Measurements from ENCODE around the gene GRM7. TPM values are rescaled to one million over a fixed set of nuclear protein-coding genes. Genes with fewer than 3 reads are reported as not detected.

Gene GRM7
- total RNA-seq, 2 experiments from 2014 or later = not detected

DNA sequence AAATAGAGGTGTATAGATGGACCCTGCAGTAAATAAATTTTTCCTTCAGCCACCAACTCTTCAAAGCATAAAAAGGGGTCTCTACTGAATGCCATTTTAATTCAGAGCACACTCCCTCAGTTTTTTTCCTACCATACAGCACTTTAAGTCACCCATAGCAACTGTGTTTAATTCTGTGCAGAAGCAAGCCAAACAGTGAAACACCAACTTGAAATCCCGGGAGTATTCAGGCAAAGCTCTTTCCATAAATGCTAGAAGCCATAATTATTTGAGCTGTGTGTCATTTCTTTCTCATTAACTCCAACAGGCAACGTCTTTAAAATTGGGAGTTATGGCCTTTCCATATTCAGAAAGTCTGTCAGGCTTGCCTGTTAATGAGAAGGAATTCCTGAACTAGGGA is 562.1 kb downstream of the GRM7 start:
- no peak overlapping the region for H3K27ac ChIP-seq (ENCODE audit: low read depth in 1 of 2, low read length in 2 of 2)
- ChIA-PET CTCF (no interaction called here), POLR2A (no interaction called here)
- TF ChIP-seq, protein P1, sequence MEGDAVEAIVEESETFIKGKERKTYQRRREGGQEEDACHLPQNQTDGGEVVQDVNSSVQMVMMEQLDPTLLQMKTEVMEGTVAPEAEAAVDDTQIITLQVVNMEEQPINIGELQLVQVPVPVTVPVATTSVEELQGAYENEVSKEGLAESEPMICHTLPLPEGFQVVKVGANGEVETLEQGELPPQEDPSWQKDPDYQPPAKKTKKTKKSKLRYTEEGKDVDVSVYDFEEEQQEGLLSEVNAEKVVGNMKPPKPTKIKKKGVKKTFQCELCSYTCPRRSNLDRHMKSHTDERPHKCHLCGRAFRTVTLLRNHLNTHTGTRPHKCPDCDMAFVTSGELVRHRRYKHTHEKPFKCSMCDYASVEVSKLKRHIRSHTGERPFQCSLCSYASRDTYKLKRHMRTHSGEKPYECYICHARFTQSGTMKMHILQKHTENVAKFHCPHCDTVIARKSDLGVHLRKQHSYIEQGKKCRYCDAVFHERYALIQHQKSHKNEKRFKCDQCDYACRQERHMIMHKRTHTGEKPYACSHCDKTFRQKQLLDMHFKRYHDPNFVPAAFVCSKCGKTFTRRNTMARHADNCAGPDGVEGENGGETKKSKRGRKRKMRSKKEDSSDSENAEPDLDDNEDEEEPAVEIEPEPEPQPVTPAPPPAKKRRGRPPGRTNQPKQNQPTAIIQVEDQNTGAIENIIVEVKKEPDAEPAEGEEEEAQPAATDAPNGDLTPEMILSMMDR (IDR thresholded peaks at IDR 0.05) = no peak
- H3K27me3 Mint-ChIP-seq = no peaks in the 10 kb centered on the region
- H3K4me1 ChIP-seq (ENCODE audit: insufficient read depth, low read length) = no peaks in the 10 kb centered on the region
- H3K9me3 ChIP-seq (ENCODE audit: control insufficient read depth in 1 of 2, insufficient read depth in 1 of 2, low read length in 2 of 2) = no peaks in the 10 kb centered on the region
- no peaks in the 10 kb centered on the region for H3K4me1 Mint-ChIP-seq (ENCODE audit: low read depth)
- H3K27ac Mint-ChIP-seq = no peak overlapping the region
- H3K4me3 Mint-ChIP-seq = no peak overlapping the region
- ATAC-seq (ENCODE audit: poor library complexity) (no peak), DNase-seq (no peak)
- H3K36me3 Mint-ChIP-seq (ENCODE audit: low read depth) = no peaks in the 10 kb centered on the region
- H3K4me3 ChIP-seq (ENCODE audit: low read length) = no peak overlapping the region
- H3K27me3 ChIP-seq (ENCODE audit: control insufficient read depth in 1 of 2, insufficient read depth in 2 of 2, low read length in 2 of 2) = no peaks in the 10 kb centered on the region
- H3K36me3 ChIP-seq (ENCODE audit: insufficient read depth, low read length) = no peaks in the 10 kb centered on the region
- intact Hi-C loops (cut with DNase I, micrococcal nuclease) = no loop called here
- no peaks in the 10 kb centered on the region for H3K9me3 Mint-ChIP-seq

DNA sequence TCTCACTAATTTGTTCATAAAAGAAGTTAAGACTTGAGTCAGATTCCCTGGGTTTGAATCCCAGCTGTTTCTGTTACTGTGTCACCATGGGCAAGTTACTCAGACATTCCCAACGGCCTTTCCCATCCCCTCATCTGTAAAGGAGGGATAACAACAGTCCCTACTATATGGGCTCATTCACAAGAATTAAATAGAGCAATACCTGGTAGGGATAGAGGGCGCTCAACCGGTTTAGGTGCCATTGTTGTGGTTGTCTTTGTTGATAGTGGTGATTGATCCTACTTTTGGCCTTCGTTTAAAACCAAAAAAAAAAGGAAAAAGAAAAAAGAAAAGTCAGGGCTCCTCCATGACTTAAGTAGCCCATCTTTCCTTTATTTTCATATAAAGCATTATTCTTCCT is 563.1 kb downstream of the GRM7 start:
- H3K4me3 ChIP-seq (ENCODE audit: low read length) = no peak overlapping the region
- TF ChIP-seq, protein P1 (IDR thresholded peaks at IDR 0.05) = no peak
- intact Hi-C loops (cut with DNase I, micrococcal nuclease) = no loop called here

DNA sequence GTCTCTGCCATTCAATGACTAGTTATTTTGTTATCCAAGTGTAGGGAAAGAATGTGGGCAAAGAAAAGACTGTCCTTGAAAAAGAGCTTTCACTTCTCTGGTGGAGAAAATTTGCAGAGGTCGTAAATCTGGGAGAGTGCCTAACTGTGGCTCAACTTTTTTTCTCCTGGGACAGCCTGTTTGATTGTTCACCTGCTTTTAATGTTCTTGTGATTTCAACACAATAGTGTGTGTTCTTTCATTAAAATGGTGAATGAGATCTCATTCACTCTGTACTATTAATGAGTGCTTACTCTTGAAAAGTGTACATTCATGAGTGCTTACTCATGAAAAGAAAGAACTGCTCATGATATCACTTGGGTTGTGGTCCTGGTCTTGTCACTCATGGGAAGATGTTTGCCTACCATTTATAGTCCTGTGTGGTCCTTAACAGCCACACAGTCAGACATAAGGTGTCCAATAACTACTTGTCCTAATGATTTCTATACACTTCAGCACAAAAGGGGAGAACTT is 567.3 kb downstream of the GRM7 start:
- Histone ChIP-seq H3K36me3 (ENCODE audit: insufficient read depth, low read length) (no peaks in the 10 kb centered on the region), H3K9me3 (ENCODE audit: control insufficient read depth in 1 of 2, insufficient read depth in 1 of 2, low read length in 2 of 2) (peaks cover 0 to 6% of the 10 kb centered on the region in 2 experiments), H3K4me3 (ENCODE audit: low read length) (no peak overlapping the region), H3K27ac (ENCODE audit: low read depth in 1 of 2, low read length in 2 of 2) (no peak overlapping the region), H3K27me3 (ENCODE audit: control insufficient read depth in 1 of 2, insufficient read depth in 2 of 2, low read length in 2 of 2) (no peaks in the 10 kb centered on the region), H3K4me1 (ENCODE audit: insufficient read depth, low read length) (no peaks in the 10 kb centered on the region)
- intact Hi-C loops (cut with DNase I, micrococcal nuclease) = no loop called here
- no peak for DNase-seq
- Mint-ChIP-seq H3K9me3 (peaks cover 4% of the 10 kb centered on the region), H3K36me3 (ENCODE audit: low read depth) (no peaks in the 10 kb centered on the region), H3K27me3 (no peaks in the 10 kb centered on the region), H3K27ac (no peak overlapping the region), H3K4me3 (no peak overlapping the region), H3K4me1 (ENCODE audit: low read depth) (no peaks in the 10 kb centered on the region)
- TF ChIP-seq, protein P1 (IDR thresholded peaks at IDR 0.05) = no peak
- no peak for ATAC-seq (ENCODE audit: poor library complexity)
- ChIA-PET CTCF (no interaction called here), POLR2A (no interaction called here)

More for the DNA sequence above, 563.1 kb downstream of the GRM7 start:
- Histone ChIP-seq H3K36me3 (ENCODE audit: insufficient read depth, low read length) (no peaks in the 10 kb centered on the region), H3K9me3 (ENCODE audit: control insufficient read depth in 1 of 2, insufficient read depth in 1 of 2, low read length in 2 of 2) (no peaks in the 10 kb centered on the region), H3K27ac (ENCODE audit: low read depth in 1 of 2, low read length in 2 of 2) (no peak overlapping the region), H3K4me1 (ENCODE audit: insufficient read depth, low read length) (no peaks in the 10 kb centered on the region), H3K27me3 (ENCODE audit: control insufficient read depth in 1 of 2, insufficient read depth in 2 of 2, low read length in 2 of 2) (no peaks in the 10 kb centered on the region)
- Mint-ChIP-seq H3K4me1 (ENCODE audit: low read depth) (no peaks in the 10 kb centered on the region), H3K9me3 (no peaks in the 10 kb centered on the region), H3K36me3 (ENCODE audit: low read depth) (no peaks in the 10 kb centered on the region), H3K27ac (no peak overlapping the region), H3K27me3 (no peaks in the 10 kb centered on the region), H3K4me3 (no peak overlapping the region)
- no peak for DNase-seq
- no peak for ATAC-seq (ENCODE audit: poor library complexity)
- ChIA-PET CTCF (no interaction called here), POLR2A (no interaction called here)
